NCI-H526 (cell line): ENCODE results near the gene SLC5A2.
"Not testable (repeated sequence)": the region's sequence is repeated elsewhere in the genome, so short reads cannot be mapped to it uniquely, and the experiment has no call there.

Source experiments
- DNase-seq, 2 experiments: peaks; one replicate each; lab custom pipeline; 2025; lab: John Stamatoyannopoulos, UW

SLC5A2 gene

DNA sequence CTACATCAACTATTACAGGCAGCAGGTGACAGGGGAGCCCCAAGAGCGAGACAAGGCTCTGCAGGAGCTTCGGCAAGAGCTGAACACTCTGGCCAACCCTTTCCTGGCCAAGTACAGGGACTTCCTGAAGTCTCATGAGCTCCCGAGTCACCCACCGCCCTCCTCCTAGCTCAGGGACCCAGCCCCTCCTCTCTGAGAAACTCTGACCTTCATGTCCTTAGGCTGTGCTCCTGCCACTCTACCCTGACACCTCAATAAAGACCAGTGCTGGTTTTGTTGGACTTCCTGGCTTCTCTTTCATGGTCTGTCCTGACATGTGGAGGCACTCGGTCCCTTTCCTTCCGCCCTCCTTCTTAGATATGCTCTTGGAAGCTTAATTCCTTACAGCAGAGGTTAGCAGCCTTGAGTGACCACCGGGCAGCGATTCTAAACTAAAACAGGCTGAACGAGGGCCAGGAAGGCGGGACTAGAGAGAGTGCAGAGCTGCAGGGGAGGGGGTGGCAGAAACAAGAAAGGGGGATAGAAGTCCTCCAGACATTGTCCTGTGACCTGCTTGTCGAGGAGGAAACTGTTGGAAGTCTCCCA is 45.7 kb downstream of the SLC5A2 start:
- no peak for DNase-seq

- no peak for DNase-seq
These were observed 46.4 kb downstream of the SLC5A2 start for GRCh38 chr16:31529108-31529936.

DNA sequence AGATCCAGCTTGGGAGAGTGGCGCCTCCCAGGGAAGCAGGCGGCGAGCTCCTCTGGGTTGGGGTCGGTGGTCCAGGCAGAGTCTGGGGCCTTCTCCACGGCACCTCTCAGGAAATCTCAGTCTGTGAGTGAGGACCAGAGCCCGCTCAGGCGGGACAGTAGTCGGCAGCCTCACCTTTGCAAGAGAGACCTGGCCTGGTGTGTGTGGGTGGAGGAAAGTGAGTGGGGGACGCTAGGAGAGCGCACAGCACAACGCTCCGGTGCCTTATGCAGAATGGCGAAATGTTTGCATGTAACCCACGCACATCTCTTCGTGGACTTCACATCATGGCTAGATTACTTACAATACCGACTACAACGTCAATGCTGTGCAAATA is 47.0 kb downstream of the SLC5A2 start:
- DNase-seq: no peak

DNA sequence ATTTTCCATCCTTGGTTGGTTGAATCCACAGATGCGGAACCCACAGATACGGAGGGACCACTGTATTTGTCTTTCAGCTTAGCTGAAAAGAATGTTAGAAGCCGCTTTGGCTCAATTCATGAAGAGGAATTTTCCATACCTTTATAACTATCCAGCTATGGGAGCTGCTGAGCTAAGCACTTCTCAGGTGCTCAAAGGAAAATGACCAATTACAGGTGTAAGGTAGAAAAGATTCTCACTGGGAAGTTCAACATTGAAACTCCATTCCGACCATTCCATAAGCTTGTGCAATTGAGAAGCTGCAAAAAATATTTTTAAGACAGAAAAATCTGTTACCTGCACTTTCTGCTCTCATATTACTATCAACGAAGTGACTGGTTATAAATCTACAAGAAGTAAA is 47.5 kb downstream of the SLC5A2 start:
- DNase-seq: no peak

DNA sequence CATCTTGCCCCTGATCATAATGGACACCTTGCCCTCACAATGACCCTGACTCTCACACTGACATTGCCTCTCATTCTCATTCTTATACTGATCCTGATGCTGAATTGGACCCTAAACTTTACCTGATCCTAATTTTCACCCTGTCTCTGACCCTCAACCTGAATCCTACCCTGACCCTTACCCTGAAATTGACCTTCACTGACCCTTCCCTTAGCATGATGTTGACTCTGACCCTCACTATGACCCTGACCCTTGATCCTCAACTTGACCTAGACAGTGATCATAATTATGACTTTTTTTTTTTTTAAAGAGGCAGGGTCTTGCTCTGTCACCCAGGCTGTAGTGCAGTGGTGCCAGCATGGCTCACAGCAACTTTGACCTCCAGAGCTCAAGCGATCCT is 48.2 kb downstream of the SLC5A2 start:
- DNase-seq: no peak

DNA sequence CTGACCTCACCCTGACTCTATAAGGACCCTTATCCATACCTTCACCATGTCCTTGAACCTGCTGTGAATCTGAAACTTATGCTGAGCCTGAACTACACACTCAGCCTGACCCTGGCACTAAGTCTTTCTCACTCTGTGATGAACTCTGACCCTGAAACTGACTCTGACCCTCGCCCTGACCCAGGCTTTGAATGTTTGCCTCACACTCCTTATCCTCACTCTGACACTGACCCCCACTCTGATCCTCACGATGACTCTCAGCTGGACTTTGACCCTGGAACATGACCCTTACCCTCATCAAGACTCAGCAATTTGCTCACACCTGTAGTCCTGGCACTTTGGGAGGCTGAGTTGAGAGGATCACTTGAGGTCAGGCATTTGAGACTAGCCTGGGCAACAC is 49.2 kb downstream of the SLC5A2 start:
- DNase-seq: no peak

DNA sequence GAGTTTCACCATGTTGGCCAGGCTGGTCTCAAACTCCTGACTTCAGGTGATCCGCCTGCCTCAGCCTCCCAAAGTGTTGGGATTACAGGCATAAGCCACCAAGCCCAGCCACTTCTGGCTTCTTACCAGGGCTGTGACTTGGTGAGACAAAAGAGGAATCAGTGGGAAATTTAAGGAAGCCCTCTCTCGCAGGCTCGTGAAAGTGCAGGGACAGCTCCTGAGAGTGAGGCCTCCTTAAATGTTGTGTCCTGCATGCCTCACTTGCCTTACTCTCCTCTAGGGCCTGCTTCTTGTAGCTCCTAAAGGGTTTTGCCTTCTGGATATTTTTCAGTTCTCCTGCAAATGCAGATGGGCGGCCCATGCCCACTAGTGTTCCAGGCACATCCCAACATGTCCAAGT is 50.0 kb downstream of the SLC5A2 start:
- DNase-seq: no peak

- no peak for DNase-seq
These were observed 52.8 kb downstream of the SLC5A2 start for GRCh38 chr16:31535737-31536136.

DNA sequence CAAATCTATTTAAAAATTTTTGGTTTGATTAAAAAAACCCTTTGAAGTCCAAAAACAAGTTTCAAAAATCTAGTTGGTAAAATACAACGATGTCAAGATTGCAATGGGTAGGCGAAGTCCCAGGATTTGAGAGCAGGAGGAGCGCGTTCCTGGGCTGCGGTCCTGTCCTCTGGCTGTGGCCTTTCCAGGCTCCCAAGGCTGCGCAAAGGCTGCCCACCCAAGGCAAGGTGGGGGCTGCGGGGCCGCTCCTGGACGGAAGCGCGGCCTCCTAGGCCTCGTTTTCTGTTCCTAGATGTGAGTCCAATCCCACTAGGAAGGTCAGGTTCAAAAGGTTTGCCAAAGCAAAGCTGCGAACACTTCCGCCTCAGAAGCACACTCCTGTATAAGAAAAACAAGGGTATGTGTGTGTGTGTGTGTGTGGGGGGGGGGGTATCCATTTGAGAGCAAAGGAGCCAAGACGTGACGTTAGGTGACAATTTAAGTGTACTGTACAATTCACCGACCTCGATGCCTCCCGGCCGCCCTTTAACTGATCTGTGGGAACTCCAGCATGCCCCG is 54.0 kb downstream of the SLC5A2 start:
- DNase-seq: no peak

DNA sequence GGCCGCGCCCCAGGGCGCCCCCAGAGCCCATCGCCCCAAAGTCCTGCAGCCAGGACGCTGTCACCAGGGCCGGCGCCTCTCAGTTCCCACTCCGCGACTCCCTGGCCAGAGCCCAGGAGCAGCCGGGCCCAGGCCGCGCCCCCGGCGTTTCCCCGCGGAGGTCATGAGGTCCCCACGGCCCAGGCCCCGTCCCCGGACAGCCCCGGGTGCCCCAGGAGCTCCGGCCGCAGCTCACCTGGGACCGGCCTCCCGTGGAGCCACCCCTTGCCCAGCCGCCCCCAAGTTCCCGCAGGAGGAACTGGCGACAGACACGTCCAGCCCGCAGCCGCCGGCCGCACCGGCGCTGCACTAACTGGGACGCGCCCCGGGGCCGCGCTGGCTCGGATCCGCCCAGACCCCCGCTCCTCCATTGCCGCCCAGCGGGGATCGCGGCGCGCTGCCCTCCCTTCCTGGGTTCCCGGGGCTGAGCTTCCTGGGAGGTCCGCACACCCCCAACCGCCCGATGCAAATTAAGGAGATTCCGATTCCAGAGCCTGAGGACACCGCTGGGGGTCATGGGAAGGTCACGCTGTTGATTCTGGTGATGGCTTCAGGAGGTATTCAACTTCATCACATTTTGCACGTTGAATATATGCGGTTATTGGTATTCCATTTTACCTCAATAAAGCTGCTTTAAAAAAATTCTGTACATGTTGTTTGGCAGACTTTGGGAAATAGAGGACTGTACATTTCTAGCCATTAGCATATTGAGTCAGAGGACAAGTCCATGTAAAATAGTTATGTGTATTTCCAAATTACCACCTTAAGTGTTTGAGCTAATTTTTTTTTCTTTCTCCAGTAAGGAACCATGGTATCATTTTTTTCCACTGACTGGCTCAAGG is 54.7 kb downstream of the SLC5A2 start:
- peak in 1 of 2 experiments; percentile 39 for DNase-seq

- not testable (repeated sequence) for DNase-seq
These were observed 55.3 kb downstream of the SLC5A2 start for GRCh38 chr16:31538243-31538598.

GRCh38 chr16:31539762-31540161 is 56.8 kb downstream of the SLC5A2 start:
- not testable (repeated sequence) for DNase-seq
